ENCODE measurements around the gene MSH2. TPM values are rescaled to one million over a fixed set of nuclear protein-coding genes. Genes with fewer than 3 reads are reported as not detected.
A peak's percentile ranks its signal among the peaks of the same experiment; 100 is the strongest.

Gene MSH2
- total and polyA plus RNA-seq, 2 of the 13 experiments (the other 11 are each of a cell fraction or from before 2014, with no cell fraction given) = 19.9 to 76.3 TPM

DNA sequence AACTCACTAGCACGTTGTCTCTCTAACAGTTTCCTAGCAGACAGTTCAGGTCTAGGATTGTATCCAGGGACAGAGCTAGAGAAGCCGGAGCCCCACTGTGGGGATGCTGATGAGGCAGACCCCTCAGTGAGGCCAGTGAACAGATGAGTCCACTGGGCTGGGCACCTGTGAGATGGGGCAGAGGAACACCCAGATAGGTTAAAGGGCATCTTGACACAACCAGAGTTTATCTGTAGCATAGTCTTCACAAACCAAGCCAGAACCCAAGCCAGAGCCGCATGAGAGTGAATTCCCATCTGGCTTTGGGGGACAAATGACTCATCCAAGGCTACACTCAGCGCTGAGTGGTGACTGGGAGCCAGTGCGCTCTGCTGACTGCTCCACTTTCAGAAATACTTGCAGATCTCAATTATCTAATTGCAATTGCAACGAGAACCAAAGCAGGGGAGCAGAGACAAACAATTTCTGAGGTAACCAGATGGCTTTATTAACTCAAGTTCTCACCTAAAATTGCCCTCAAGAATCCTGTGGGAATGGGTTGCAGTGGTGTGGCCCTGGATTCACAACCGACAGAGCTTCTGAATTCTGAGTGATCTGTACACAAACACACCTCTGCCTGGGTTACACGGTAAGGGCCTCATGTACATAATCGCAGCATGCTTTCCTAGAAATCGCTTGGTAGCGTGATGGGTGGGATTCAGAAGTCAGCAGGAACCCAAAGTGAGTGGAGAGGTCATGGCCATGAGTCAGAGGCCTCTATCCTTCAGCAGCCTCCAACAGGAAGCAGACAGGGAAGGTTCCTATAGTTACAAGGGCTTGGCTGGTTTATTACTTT is 48.7 kb upstream of the MSH2 start (continued):
- TF ChIP-seq, protein P1, sequence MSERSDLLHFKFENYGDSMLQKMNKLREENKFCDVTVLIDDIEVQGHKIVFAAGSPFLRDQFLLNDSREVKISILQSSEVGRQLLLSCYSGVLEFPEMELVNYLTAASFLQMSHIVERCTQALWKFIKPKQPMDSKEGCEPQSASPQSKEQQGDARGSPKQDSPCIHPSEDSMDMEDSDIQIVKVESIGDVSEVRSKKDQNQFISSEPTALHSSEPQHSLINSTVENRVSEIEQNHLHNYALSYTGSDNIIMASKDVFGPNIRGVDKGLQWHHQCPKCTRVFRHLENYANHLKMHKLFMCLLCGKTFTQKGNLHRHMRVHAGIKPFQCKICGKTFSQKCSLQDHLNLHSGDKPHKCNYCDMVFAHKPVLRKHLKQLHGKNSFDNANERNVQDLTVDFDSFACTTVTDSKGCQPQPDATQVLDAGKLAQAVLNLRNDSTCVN (CRISPR knock-in tag; IDR thresholded peaks at IDR 0.05; ENCODE audit: borderline replicate concordance) = no peak
- no peak for TF ChIP-seq ZNF101 (CRISPR knock-in tag; IDR thresholded peaks at IDR 0.05; ENCODE audit: borderline replicate concordance, low read depth)
- TF ChIP-seq HMG20A (CRISPR knock-in tag; IDR thresholded peaks at IDR 0.05; ENCODE audit: borderline replicate concordance) = peak; percentile 65; the same call in 1 of the 2 replicates
- TF ChIP-seq ZNF788 (CRISPR knock-in tag; IDR thresholded peaks at IDR 0.05; ENCODE audit: borderline replicate concordance) = no peak
- TF ChIP-seq ZNF329 (CRISPR knock-in tag; IDR thresholded peaks at IDR 0.05; ENCODE audit: low read depth) = no peak
- TF ChIP-seq, protein P2, sequence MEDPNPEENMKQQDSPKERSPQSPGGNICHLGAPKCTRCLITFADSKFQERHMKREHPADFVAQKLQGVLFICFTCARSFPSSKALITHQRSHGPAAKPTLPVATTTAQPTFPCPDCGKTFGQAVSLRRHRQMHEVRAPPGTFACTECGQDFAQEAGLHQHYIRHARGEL (CRISPR knock-in tag; IDR thresholded peaks at IDR 0.05) = no peak
- peak; percentile 58; the same call in 1 of the 2 replicates for TF ChIP-seq ZNF792 (CRISPR knock-in tag; IDR thresholded peaks at IDR 0.05)
- no peak for TF ChIP-seq ZNF17 (CRISPR knock-in tag; IDR thresholded peaks at IDR 0.05)
- no peak for TF ChIP-seq ZNF205 (CRISPR knock-in tag; IDR thresholded peaks at IDR 0.05)
- peak; percentile 99 for TF ChIP-seq BCL6 (CRISPR knock-in tag; IDR thresholded peaks at IDR 0.05)
- no peak for TF ChIP-seq EHMT2 (IDR thresholded peaks at IDR 0.05; ENCODE audit: borderline replicate concordance, low read depth, low read length)
- TF ChIP-seq, protein P3, sequence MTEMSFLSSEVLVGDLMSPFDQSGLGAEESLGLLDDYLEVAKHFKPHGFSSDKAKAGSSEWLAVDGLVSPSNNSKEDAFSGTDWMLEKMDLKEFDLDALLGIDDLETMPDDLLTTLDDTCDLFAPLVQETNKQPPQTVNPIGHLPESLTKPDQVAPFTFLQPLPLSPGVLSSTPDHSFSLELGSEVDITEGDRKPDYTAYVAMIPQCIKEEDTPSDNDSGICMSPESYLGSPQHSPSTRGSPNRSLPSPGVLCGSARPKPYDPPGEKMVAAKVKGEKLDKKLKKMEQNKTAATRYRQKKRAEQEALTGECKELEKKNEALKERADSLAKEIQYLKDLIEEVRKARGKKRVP (CRISPR knock-in tag; IDR thresholded peaks at IDR 0.05) = no peak
- no peak for TF ChIP-seq TMF1 (CRISPR knock-in tag; IDR thresholded peaks at IDR 0.05; ENCODE audit: low read depth)
- TF ChIP-seq SOX5 (CRISPR knock-in tag; IDR thresholded peaks at IDR 0.05; ENCODE audit: borderline replicate concordance) = peak; percentile 67
- no peak for TF ChIP-seq ZSCAN12 (CRISPR knock-in tag; IDR thresholded peaks at IDR 0.05)
- TF ChIP-seq, protein P4, sequence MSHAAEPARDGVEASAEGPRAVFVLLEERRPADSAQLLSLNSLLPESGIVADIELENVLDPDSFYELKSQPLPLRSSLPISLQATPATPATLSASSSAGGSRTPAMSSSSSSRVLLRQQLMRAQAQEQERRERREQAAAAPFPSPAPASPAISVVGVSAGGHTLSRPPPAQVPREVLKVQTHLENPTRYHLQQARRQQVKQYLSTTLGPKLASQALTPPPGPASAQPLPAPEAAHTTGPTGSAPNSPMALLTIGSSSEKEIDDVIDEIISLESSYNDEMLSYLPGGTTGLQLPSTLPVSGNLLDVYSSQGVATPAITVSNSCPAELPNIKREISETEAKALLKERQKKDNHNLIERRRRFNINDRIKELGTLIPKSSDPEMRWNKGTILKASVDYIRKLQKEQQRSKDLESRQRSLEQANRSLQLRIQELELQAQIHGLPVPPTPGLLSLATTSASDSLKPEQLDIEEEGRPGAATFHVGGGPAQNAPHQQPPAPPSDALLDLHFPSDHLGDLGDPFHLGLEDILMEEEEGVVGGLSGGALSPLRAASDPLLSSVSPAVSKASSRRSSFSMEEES (CRISPR knock-in tag; IDR thresholded peaks at IDR 0.05) = peak; percentile 27; the same call in 1 of the 2 replicates
- 0 out of 2 replicates have a peak, but pooled peaks have one; percentile 32 for TF ChIP-seq ZKSCAN8 (CRISPR knock-in tag; IDR thresholded peaks at IDR 0.05; ENCODE audit: borderline replicate concordance)
- TF ChIP-seq, protein P5, sequence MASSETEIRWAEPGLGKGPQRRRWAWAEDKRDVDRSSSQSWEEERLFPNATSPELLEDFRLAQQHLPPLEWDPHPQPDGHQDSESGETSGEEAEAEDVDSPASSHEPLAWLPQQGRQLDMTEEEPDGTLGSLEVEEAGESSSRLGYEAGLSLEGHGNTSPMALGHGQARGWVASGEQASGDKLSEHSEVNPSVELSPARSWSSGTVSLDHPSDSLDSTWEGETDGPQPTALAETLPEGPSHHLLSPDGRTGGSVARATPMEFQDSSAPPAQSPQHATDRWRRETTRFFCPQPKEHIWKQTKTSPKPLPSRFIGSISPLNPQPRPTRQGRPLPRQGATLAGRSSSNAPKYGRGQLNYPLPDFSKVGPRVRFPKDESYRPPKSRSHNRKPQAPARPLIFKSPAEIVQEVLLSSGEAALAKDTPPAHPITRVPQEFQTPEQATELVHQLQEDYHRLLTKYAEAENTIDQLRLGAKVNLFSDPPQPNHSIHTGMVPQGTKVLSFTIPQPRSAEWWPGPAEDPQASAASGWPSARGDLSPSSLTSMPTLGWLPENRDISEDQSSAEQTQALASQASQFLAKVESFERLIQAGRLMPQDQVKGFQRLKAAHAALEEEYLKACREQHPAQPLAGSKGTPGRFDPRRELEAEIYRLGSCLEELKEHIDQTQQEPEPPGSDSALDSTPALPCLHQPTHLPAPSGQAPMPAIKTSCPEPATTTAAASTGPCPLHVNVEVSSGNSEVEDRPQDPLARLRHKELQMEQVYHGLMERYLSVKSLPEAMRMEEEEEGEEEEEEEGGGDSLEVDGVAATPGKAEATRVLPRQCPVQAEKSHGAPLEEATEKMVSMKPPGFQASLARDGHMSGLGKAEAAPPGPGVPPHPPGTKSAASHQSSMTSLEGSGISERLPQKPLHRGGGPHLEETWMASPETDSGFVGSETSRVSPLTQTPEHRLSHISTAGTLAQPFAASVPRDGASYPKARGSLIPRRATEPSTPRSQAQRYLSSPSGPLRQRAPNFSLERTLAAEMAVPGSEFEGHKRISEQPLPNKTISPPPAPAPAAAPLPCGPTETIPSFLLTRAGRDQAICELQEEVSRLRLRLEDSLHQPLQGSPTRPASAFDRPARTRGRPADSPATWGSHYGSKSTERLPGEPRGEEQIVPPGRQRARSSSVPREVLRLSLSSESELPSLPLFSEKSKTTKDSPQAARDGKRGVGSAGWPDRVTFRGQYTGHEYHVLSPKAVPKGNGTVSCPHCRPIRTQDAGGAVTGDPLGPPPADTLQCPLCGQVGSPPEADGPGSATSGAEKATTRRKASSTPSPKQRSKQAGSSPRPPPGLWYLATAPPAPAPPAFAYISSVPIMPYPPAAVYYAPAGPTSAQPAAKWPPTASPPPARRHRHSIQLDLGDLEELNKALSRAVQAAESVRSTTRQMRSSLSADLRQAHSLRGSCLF (CRISPR knock-in tag; IDR thresholded peaks at IDR 0.05; ENCODE audit: borderline replicate concordance) = no peak
- TF ChIP-seq, protein P6, sequence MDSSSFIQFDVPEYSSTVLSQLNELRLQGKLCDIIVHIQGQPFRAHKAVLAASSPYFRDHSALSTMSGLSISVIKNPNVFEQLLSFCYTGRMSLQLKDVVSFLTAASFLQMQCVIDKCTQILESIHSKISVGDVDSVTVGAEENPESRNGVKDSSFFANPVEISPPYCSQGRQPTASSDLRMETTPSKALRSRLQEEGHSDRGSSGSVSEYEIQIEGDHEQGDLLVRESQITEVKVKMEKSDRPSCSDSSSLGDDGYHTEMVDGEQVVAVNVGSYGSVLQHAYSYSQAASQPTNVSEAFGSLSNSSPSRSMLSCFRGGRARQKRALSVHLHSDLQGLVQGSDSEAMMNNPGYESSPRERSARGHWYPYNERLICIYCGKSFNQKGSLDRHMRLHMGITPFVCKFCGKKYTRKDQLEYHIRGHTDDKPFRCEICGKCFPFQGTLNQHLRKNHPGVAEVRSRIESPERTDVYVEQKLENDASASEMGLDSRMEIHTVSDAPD (CRISPR knock-in tag; IDR thresholded peaks at IDR 0.05) = no peak
